Neutrophil (primary cell): ENCODE data around the gene ZNF512.
"Not testable (repeated sequence)": the region's sequence is repeated elsewhere in the genome, so short reads cannot be mapped to it uniquely, and the experiment has no call there.

Source experiments
- H3K27ac ChIP-seq: fragments of 200-600 bp; sonication (generic); 2 replicates; pipeline ENCODE4 v1.5.1; 2016; ENCODE audit warnings: mild to moderate bottlenecking, moderate library complexity
- H3K27me3 ChIP-seq: fragments of 200-600 bp; sonication (generic); 2 replicates; pipeline ENCODE4 v1.6.0; 2016; ENCODE audit warnings: mild to moderate bottlenecking
- H3K36me3 ChIP-seq: fragments of 200-600 bp; sonication (generic); 2 replicates; pipeline ENCODE4 v1.5.1; 2017
- H3K4me1 ChIP-seq, 2 experiments: fragments of 200-600 bp in 1 of 2; sonication (generic) in 1 of 2; 1 replicate in 1 of 2; 2 replicates in 1 of 2; pipeline versions ENCODE4 v1.5.1 to v1.6.1; 2013 to 2016; ENCODE audit warnings: low read depth in 1 of 2, low read length in 1 of 2, mild to moderate bottlenecking in 1 of 2, moderate library complexity in 1 of 2; ENCODE audit not compliant: control insufficient read depth in 1 of 2, insufficient read depth in 1 of 2
- H3K4me3 ChIP-seq, 2 experiments: fragments of 200-600 bp in 1 of 2; sonication (generic) in 1 of 2; 1 replicate in 1 of 2; 2 replicates in 1 of 2; pipeline ENCODE4 v1.5.1; 2013 to 2016; ENCODE audit warnings: low read depth in 1 of 2, low read length in 1 of 2, mild to moderate bottlenecking in 1 of 2, moderate library complexity in 1 of 2
- H3K9me3 ChIP-seq: fragments of 200-600 bp; sonication (generic); 2 replicates; pipeline ENCODE4 v1.5.1; 2016
- TF ChIP-seq, protein P1 (sequence below): fragments of 200-600 bp; sonication (generic); IDR thresholded peaks from 2 replicates; pipeline ENCODE4 v1.5.1; 2016; ENCODE audit warnings: antibody characterized with exemption

Gene ZNF512

GRCh38 chr2:27587025-27587424 is 4.2 kb downstream of the ZNF512 start:
- Histone ChIP-seq H3K27me3 (no peaks in the 10 kb centered on the region), H3K9me3 (no peaks in the 10 kb centered on the region), H3K27ac (no peak overlapping the region), H3K36me3 (no peaks in the 10 kb centered on the region), H3K4me3 (no peak overlapping the region), H3K4me1 (peaks cover 17 to 26% of the 10 kb centered on the region in 2 experiments)
- TF ChIP-seq, protein P1, sequence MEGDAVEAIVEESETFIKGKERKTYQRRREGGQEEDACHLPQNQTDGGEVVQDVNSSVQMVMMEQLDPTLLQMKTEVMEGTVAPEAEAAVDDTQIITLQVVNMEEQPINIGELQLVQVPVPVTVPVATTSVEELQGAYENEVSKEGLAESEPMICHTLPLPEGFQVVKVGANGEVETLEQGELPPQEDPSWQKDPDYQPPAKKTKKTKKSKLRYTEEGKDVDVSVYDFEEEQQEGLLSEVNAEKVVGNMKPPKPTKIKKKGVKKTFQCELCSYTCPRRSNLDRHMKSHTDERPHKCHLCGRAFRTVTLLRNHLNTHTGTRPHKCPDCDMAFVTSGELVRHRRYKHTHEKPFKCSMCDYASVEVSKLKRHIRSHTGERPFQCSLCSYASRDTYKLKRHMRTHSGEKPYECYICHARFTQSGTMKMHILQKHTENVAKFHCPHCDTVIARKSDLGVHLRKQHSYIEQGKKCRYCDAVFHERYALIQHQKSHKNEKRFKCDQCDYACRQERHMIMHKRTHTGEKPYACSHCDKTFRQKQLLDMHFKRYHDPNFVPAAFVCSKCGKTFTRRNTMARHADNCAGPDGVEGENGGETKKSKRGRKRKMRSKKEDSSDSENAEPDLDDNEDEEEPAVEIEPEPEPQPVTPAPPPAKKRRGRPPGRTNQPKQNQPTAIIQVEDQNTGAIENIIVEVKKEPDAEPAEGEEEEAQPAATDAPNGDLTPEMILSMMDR = no peak

DNA sequence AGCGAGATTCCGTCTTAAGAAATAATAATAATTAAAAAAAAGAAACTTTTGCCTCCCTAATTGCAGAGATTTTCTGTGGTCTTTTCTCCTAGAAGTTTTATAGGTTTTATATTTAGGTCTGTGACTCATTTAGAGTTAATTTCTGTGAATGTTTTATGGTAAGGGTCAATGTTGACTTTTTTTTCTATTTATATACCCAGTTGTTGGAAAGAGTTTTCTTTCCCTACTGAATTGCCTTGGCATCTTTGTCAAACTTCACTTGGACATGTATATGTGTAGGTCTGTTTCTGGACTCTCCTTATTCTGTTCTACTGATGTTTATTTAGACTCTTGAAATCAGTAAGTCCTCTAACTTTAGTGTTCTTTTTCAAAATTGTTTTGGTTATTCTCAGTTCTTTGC is 5.5 kb downstream of the ZNF512 start:
- TF ChIP-seq, protein P1 = no peak
- no peaks in the 10 kb centered on the region for H3K27me3 ChIP-seq
- no peak overlapping the region for H3K4me3 ChIP-seq
- no peaks in the 10 kb centered on the region for H3K36me3 ChIP-seq
- no peak overlapping the region for H3K27ac ChIP-seq
- peaks cover 14 to 24% of the 10 kb centered on the region in 2 experiments for H3K4me1 ChIP-seq
- no peaks in the 10 kb centered on the region for H3K9me3 ChIP-seq

DNA sequence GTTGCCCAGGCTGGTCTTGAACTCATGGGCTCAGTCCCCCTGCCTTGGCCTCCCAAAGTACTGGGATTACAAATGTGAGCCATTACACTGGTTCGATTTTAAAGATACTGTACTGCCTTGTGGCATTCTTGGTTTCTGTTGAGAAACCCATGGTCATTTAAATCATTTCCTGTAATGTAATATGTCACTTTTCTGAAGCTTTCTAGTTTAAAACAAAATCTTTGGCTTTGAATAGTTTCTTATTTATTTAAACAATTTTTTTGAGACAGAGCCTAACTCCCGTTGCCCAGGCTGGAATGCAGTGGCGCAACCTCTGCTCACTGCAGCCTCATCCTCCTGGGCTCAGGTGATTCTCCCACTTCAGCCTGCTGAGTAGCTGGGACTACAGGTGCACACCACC is 8.9 kb downstream of the ZNF512 start:
- Histone ChIP-seq H3K4me1 (peaks cover 0 to 8% of the 10 kb centered on the region in 2 experiments), H3K27me3 (no peaks in the 10 kb centered on the region), H3K9me3 (peaks cover 11% of the 10 kb centered on the region), H3K4me3 (no peak overlapping the region), H3K36me3 (no peaks in the 10 kb centered on the region), H3K27ac (no peak overlapping the region)
- TF ChIP-seq, protein P1 = no peak

DNA sequence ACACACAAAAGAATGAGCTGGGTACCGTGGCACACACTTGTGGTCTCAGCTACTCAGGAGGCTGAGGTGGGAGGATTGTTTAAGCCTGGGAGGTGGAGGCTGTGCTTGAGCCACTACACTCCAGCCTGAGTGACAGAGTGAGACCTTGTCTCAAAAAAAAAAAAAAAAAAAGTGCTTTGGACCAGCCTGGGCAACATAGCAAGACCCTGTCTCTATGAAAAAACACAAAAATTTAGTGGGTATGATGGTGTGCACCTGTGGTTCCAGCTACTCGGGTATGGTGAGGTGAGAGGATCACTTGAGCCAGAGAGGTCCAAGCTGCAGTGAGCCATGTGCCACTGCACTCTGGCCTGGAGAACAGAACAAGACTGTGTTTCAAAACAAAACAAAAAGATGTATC is 10.4 kb downstream of the ZNF512 start:
- H3K27me3 ChIP-seq = no peaks in the 10 kb centered on the region
- H3K4me3 ChIP-seq = no peak overlapping the region
- TF ChIP-seq, protein P1 = no peak
- no peak overlapping the region for H3K27ac ChIP-seq
- peaks cover 11% of the 10 kb centered on the region for H3K9me3 ChIP-seq
- peaks cover 0 to 8% of the 10 kb centered on the region in 2 experiments for H3K4me1 ChIP-seq
- peaks cover 4% of the 10 kb centered on the region for H3K36me3 ChIP-seq

DNA sequence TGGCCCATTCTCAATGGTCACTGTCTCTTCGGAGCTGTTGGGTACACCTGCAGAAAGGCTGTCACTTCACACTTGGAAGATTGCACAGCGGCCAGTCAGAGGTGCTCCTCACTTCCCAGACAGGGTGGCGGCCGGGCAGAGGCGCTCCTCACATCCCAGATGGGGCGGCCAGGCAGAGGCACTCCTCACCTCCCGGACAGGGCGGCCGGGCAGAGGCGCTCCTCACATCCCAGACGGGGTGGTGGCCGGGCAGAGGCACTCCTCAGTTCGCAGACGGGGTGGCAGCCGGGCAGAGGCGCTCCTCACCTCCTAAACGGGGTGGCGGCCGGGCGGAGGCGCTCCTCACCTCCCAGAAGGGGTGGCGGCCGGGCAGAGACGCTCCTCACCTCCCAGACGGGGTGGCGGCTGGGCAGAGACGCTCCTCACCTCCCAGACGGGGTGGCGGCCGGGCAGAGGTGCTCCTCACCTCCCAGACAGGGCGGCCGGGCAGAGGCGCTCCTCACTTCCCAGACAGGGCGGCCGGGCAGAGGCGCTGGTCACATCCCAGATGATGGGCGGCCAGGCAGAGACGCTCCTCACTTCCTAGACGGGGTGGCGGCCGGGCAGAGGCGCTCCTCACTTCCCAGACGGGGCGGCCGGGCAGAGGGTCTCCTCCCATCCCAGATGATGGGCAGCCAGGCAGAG is 11.3 kb downstream of the ZNF512 start:
- not testable (repeated sequence) for H3K4me1 ChIP-seq, H3K36me3 ChIP-seq
- H3K9me3 ChIP-seq = peaks cover 11% of the 10 kb centered on the region

GRCh38 chr2:27595412-27595811 is 12.6 kb downstream of the ZNF512 start:
- H3K4me3 ChIP-seq, H3K27ac ChIP-seq, H3K27me3 ChIP-seq, H3K4me1 ChIP-seq: not testable (repeated sequence)
- Histone ChIP-seq H3K9me3 (peaks cover 11% of the 10 kb centered on the region), H3K36me3 (peaks cover 16% of the 10 kb centered on the region)

More for the DNA sequence above, 11.3 kb downstream of the ZNF512 start:
- not testable (repeated sequence) for H3K4me3 ChIP-seq, H3K27me3 ChIP-seq, H3K27ac ChIP-seq
